Mammary epithelial cell (primary cell): Measurements from ENCODE around the gene NDUFAB1.

Experiments used
- EZH2 ChIP-seq: IDR thresholded peaks from 2 replicates; pipeline ENCODE4 v1.6.1; 2012; ENCODE audit warnings: low read length, inconsistent platforms, borderline replicate concordance
- TF ChIP-seq, protein P1 (sequence below), 2 donors: IDR thresholded peaks in 1 of 2; conservative IDR thresholded peaks in 1 of 2; 2 replicates each; pipeline ENCODE4 v1.5.1; 2011 to 2012; ENCODE audit warnings: inconsistent platforms in 2 of 2, low read length in 2 of 2, mild to moderate bottlenecking in 2 of 2, control low read depth in 1 of 2, low read depth in 1 of 2; ENCODE audit not compliant: insufficient read depth in 1 of 2; ENCODE audit errors: extremely low read depth in 1 of 2

- TF ChIP-seq, protein P1, sequence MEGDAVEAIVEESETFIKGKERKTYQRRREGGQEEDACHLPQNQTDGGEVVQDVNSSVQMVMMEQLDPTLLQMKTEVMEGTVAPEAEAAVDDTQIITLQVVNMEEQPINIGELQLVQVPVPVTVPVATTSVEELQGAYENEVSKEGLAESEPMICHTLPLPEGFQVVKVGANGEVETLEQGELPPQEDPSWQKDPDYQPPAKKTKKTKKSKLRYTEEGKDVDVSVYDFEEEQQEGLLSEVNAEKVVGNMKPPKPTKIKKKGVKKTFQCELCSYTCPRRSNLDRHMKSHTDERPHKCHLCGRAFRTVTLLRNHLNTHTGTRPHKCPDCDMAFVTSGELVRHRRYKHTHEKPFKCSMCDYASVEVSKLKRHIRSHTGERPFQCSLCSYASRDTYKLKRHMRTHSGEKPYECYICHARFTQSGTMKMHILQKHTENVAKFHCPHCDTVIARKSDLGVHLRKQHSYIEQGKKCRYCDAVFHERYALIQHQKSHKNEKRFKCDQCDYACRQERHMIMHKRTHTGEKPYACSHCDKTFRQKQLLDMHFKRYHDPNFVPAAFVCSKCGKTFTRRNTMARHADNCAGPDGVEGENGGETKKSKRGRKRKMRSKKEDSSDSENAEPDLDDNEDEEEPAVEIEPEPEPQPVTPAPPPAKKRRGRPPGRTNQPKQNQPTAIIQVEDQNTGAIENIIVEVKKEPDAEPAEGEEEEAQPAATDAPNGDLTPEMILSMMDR (conservative IDR thresholded peaks at IDR 0.05 in 1 of 2, IDR thresholded peaks at IDR 0.05 in 1 of 2; ENCODE audit: extremely low read depth in 1 of 2, insufficient read depth in 1 of 2, low read depth in 1 of 2, low read length in 2 of 2), result no peak
- no peak for TF ChIP-seq EZH2
Measured at GRCh38 chr16:23584186-23585076, 11.7 kb downstream of the NDUFAB1 start.
